GM19372 (cell line): ENCODE measurements around the gene BLVRA.
"Not testable (repeated sequence)": the region's sequence is repeated elsewhere in the genome, so short reads cannot be mapped to it uniquely, and the experiment has no call there.

Experiments
- ATAC-seq: cut with Tn5 transposase; IDR thresholded peaks from one replicate; pipeline ENCODE4 v1.9.1; 2021; ENCODE audit warnings: mild to moderate bottlenecking, low read depth, moderate library complexity; ENCODE audit not compliant: unreplicated experiment

The BLVRA gene

GRCh38 chr7:43767311-43767710 lies 8.8 kb downstream of the BLVRA start:
- ATAC-seq, result no peak

GRCh38 chr7:43768201-43768886 lies 9.9 kb downstream of the BLVRA start:
- ATAC-seq, result no peak

GRCh38 chr7:43768887-43769272 lies 10.4 kb downstream of the BLVRA start:
- ATAC-seq, result no peak

- ATAC-seq, result no peak
Measured at GRCh38 chr7:43769281-43769680, 10.8 kb downstream of the BLVRA start.

GRCh38 chr7:43769791-43770465 lies 11.4 kb downstream of the BLVRA start:
- ATAC-seq, result no peak

GRCh38 chr7:43771128-43771527 lies 12.6 kb downstream of the BLVRA start:
- ATAC-seq, result no peak

GRCh38 chr7:43771573-43771972 lies 13.1 kb downstream of the BLVRA start:
- ATAC-seq, result no peak

- ATAC-seq, result not testable (repeated sequence)
Measured at GRCh38 chr7:43773268-43773667, 14.8 kb downstream of the BLVRA start.

- not testable (repeated sequence) for ATAC-seq
Measured at GRCh38 chr7:43775255-43775654, 16.8 kb downstream of the BLVRA start.

- not testable (repeated sequence) for ATAC-seq
Measured at GRCh38 chr7:43778293-43779044, 20.0 kb downstream of the BLVRA start.

GRCh38 chr7:43779045-43779812 lies 20.7 kb downstream of the BLVRA start:
- ATAC-seq, result no peak

GRCh38 chr7:43781726-43782607 lies 23.5 kb downstream of the BLVRA start:
- no peak for ATAC-seq

GRCh38 chr7:43782768-43783555 lies 24.5 kb downstream of the BLVRA start:
- no peak for ATAC-seq

GRCh38 chr7:43784030-43784584 lies 25.6 kb downstream of the BLVRA start:
- no peak for ATAC-seq

- ATAC-seq, result peak; percentile 95
Measured at GRCh38 chr7:43784585-43785087, 26.2 kb downstream of the BLVRA start.

- ATAC-seq, result no peak
Measured at GRCh38 chr7:43785420-43785819, 26.9 kb downstream of the BLVRA start.

- no peak for ATAC-seq
Measured at GRCh38 chr7:43787771-43788170, 29.3 kb downstream of the BLVRA start.

- ATAC-seq, result no peak
Measured at GRCh38 chr7:43790006-43790405, 31.5 kb downstream of the BLVRA start.
